Measurements from ENCODE around the gene CACNA1G.

Gene CACNA1G

GRCh38 chr17:50517504-50518383, 42.8 kb upstream of the CACNA1G start:
- no peak for TF ChIP-seq EZH2phosphoT487 (IDR thresholded peaks at IDR 0.05; ENCODE audit: borderline replicate concordance)
- no peak for TF ChIP-seq CTCF (conservative IDR thresholded peaks at IDR 0.05; ENCODE audit: low read length)
- Histone ChIP-seq H3K9me3 (ENCODE audit: insufficient read depth, low read depth, low read length) (no peaks in the 10 kb centered on the region), H3K4me2 (ENCODE audit: low read depth, low read length, poor library complexity, severe bottlenecking) (no peak overlapping the region), H2AFZ (ENCODE audit: low read length) (no peak overlapping the region), H3K4me3 (ENCODE audit: low read length, poor library complexity, severe bottlenecking) (no peak overlapping the region), H3K79me2 (ENCODE audit: insufficient read depth, low read length) (no peaks in the 10 kb centered on the region), H3K9ac (ENCODE audit: low read depth, low read length, poor library complexity, severe bottlenecking) (no peak overlapping the region), H3F3A (ENCODE audit: low read depth) (no peaks in the 10 kb centered on the region), H3K27me3 (ENCODE audit: insufficient read depth, low read length, poor library complexity, severe bottlenecking) (no peaks in the 10 kb centered on the region), H3K4me1 (ENCODE audit: insufficient read depth, low read length, poor library complexity, severe bottlenecking) (no peaks in the 10 kb centered on the region), H3K36me3 (ENCODE audit: insufficient read depth, low read length) (no peaks in the 10 kb centered on the region), H4K20me1 (ENCODE audit: insufficient read depth, low read length, poor library complexity, severe bottlenecking) (no peaks in the 10 kb centered on the region), H3K9me2 (replicated peaks; ENCODE audit: low read depth, low read length) (no peaks in the 10 kb centered on the region)

GRCh38 chr17:50518384-50519023, 42.0 kb upstream of the CACNA1G start:
- Histone ChIP-seq H2AFZ (ENCODE audit: low read length) (no peak overlapping the region), H3K4me3 (ENCODE audit: low read length, poor library complexity, severe bottlenecking) (no peak overlapping the region), H3K9me3 (ENCODE audit: insufficient read depth, low read depth, low read length) (no peaks in the 10 kb centered on the region), H3K9me2 (replicated peaks; ENCODE audit: low read depth, low read length) (no peaks in the 10 kb centered on the region), H3K36me3 (ENCODE audit: insufficient read depth, low read length) (no peaks in the 10 kb centered on the region), H4K20me1 (ENCODE audit: insufficient read depth, low read length, poor library complexity, severe bottlenecking) (no peaks in the 10 kb centered on the region), H3K27me3 (ENCODE audit: insufficient read depth, low read length, poor library complexity, severe bottlenecking) (no peaks in the 10 kb centered on the region), H3K4me2 (ENCODE audit: low read depth, low read length, poor library complexity, severe bottlenecking) (no peak overlapping the region), H3K79me2 (ENCODE audit: insufficient read depth, low read length) (no peaks in the 10 kb centered on the region), H3K4me1 (ENCODE audit: insufficient read depth, low read length, poor library complexity, severe bottlenecking) (no peaks in the 10 kb centered on the region), H3F3A (ENCODE audit: low read depth) (no peaks in the 10 kb centered on the region), H3K9ac (ENCODE audit: low read depth, low read length, poor library complexity, severe bottlenecking) (no peak overlapping the region)
- TF ChIP-seq EZH2phosphoT487 (IDR thresholded peaks at IDR 0.05; ENCODE audit: borderline replicate concordance) (no peak), CTCF (conservative IDR thresholded peaks at IDR 0.05; ENCODE audit: low read length) (no peak)

GRCh38 chr17:50519141-50519834, 41.2 kb upstream of the CACNA1G start:
- TF ChIP-seq EZH2phosphoT487 (IDR thresholded peaks at IDR 0.05; ENCODE audit: borderline replicate concordance): no peak
- no peak for TF ChIP-seq CTCF (conservative IDR thresholded peaks at IDR 0.05; ENCODE audit: low read length)
- Histone ChIP-seq H2AFZ (ENCODE audit: low read length) (no peak overlapping the region), H3K79me2 (ENCODE audit: insufficient read depth, low read length) (no peaks in the 10 kb centered on the region), H3K9ac (ENCODE audit: low read depth, low read length, poor library complexity, severe bottlenecking) (no peak overlapping the region), H3K27me3 (ENCODE audit: insufficient read depth, low read length, poor library complexity, severe bottlenecking) (no peaks in the 10 kb centered on the region), H3K4me2 (ENCODE audit: low read depth, low read length, poor library complexity, severe bottlenecking) (no peak overlapping the region), H3K9me3 (ENCODE audit: insufficient read depth, low read depth, low read length) (no peaks in the 10 kb centered on the region), H3K4me3 (ENCODE audit: low read length, poor library complexity, severe bottlenecking) (no peak overlapping the region), H3F3A (ENCODE audit: low read depth) (no peaks in the 10 kb centered on the region), H3K9me2 (replicated peaks; ENCODE audit: low read depth, low read length) (no peaks in the 10 kb centered on the region), H3K4me1 (ENCODE audit: insufficient read depth, low read length, poor library complexity, severe bottlenecking) (no peaks in the 10 kb centered on the region), H3K36me3 (ENCODE audit: insufficient read depth, low read length) (no peaks in the 10 kb centered on the region), H4K20me1 (ENCODE audit: insufficient read depth, low read length, poor library complexity, severe bottlenecking) (no peaks in the 10 kb centered on the region)

Measured in Loucy (cell line).